GM19372 (cell line): ENCODE data around the gene OBSCN.

Source experiments
- ATAC-seq: cut with Tn5 transposase; IDR thresholded peaks from one replicate; pipeline ENCODE4 v1.9.1; 2021; ENCODE audit warnings: mild to moderate bottlenecking, low read depth, moderate library complexity; ENCODE audit not compliant: unreplicated experiment

OBSCN gene

DNA sequence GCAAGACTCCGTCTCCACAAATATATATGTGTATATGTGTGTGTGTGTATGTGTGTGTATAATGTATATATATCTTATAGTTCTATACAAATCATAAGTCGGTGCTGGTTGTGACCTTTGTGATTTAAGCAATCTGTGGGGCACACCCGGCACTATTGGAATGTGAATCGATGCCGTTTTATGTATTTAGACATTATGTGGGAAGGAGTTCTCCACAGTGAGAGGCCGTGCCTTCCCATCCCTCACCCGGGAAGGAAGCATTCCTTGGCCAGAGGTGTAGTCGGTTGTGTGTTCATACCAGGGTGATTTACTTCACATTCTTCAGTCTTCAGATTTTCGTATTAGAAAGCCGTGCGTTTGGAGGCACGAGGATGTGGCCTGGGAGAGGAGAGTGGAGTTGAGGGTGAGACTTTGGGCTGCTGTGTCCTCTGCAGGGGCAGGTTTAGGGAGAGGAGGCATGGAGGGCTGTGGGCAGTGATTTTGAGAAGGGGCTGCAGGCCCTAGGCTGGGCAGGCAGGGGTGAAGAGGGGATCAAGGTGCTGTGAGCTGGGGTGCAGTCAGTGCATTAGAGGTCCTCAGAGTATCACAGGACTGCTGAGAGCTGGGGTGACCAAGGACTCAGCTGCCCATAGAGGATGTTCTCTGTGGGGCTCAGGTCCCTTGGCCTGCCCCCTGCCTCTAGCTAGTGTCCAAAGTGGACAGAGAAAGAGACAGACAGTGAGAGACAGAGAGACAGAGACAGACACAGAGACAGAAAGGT lies 141.0 kb downstream of the OBSCN start:
- ATAC-seq: no peak

DNA sequence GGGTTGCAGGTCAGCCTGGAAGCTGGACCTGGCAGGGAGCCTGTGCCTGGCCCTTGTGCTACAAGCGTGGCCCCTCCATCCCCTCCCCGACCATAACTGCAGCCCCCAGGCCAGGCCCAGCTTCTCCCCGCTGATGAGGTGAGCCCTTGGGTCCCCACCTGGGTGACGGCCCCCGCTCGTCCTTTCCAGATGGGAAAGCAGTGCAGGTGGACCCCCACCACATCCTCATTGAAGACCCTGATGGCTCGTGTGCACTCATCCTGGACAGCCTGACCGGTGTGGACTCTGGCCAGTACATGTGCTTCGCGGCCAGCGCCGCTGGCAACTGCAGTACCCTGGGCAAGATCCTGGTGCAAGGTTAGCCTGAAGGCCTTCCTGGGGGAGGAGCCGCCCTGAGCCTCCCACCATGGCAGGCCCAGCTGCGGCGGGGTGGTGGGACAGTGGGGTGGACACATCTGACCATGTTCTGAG lies 141.9 kb downstream of the OBSCN start:
- no peak for ATAC-seq

DNA sequence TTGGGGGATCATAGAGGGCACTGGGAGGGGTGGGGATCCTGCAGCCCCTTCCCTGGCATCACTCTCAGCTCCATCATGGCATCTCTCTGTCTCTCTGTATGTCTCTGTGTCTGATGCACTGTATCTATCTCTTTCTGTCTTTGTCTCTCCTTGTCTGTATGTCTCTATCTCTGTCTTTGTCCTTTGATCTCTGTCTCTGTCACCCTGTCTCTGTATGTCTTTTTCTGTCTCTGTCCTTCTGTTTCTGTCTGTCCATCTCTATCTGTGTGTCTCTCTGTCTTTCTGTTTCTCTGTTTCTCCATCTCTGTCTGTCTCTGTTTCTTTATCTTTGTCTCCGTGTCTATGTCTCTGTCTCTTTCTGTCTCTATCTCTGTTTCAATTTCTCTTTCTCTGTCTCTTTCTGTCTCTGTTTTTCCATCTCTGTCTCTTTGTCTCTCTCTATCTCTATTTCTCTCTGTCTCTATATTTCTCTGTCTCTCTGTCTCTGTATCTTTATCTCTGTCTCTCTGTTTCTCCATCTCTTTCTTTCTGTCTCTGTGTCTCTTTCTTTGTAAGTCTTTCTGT lies 142.4 kb downstream of the OBSCN start:
- ATAC-seq: no peak

DNA sequence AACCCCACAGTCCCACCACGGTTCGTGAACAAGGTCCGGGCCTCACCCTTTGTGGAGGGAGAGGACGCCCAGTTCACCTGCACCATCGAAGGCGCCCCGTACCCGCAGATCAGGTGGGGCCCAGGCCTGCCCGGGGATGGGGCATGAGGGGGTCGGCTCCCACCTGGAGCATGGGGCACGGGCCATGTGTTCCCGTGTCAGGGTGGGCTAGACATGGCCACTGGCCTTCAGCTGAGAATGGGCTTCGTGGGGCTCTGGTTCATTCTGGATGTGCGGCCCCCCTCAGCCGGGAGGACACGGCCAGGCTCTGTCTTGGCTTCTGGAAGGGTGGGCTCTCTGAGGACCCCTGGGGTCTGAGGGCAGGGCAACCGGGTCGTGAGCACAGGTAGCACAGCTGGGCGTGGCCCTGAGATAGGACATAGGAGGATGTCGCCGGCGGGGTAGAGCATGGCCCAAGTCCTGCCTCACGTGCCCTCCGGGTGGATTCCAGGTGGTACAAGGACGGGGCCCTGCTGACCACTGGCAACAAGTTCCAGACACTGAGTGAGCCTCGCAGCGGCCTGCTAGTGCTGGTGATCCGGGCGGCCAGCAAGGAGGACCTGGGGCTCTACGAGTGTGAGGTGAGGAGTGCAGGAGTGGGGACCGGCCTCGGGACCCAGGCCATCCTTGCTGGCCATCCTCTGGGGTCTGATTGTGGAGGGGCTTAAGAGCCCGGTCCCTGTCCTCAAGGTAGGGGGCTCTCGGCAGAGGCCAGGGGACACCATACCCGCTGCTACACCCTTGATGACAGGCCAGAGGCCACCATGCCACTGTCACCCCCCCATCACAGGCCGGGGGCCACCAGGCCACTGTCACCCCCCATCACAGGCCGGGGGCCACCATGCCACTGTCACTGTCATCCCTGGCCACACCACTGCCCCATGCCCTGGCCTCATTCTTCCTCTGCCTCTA lies 143.3 kb downstream of the OBSCN start:
- no peak for ATAC-seq

DNA sequence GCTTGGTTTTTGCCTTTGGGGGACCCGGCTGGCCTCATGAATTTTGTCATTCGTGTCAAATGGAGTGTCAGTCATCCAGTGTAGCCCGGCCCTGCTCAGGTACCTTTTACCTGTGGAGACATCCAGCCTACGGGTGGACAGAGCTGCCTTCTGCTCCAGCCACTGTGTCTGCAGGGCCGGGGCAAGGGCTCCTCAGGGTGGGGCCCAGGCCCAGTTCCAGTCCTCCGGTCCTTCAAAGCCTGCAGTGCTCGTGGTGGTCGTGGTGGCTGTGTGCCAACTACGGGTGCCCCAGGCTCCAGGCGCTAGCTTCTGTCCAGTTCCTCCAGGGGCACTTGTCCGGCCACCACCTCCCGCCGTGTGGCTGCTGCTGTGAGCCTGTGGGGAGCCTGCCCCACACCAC lies 144.0 kb downstream of the OBSCN start:
- no peak for ATAC-seq

DNA sequence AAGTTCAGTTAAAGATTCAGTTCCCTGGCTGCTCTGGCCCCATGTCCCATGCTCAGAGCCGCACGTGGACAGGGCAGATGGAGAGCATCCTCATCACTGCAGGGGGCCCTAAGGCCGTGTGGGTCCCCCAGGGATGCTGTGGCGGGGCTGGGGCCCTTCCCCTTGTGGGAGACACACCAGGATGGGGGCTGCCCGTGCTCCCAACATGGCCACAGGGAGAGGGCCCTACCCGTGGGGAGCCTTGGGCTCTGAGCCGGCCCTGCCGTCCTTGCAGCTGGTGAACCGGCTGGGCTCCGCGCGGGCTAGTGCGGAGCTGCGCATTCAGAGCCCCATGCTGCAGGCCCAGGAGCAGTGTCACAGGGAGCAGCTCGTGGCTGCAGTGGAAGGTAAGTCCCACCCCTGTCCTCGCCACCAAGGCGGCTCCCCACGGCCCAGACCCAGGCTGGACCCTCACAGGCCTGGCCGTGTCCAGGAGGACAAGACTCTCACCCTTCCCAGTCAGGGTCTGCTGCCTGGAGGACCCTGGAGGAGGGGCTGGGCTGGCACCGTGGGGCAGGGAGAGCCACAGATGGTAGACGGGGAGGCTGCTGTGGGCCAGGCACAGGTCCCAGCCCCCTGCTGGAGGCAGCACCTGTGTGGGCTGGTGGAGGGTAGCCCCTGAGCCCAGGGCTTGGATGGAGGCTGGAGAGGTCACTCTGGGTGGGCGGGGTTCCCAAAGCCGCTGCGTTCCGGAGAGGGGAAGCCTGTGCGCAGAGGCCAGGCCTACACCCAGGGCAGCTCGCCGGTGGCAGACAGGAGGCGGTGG lies 145.0 kb downstream of the OBSCN start:
- ATAC-seq: no peak

DNA sequence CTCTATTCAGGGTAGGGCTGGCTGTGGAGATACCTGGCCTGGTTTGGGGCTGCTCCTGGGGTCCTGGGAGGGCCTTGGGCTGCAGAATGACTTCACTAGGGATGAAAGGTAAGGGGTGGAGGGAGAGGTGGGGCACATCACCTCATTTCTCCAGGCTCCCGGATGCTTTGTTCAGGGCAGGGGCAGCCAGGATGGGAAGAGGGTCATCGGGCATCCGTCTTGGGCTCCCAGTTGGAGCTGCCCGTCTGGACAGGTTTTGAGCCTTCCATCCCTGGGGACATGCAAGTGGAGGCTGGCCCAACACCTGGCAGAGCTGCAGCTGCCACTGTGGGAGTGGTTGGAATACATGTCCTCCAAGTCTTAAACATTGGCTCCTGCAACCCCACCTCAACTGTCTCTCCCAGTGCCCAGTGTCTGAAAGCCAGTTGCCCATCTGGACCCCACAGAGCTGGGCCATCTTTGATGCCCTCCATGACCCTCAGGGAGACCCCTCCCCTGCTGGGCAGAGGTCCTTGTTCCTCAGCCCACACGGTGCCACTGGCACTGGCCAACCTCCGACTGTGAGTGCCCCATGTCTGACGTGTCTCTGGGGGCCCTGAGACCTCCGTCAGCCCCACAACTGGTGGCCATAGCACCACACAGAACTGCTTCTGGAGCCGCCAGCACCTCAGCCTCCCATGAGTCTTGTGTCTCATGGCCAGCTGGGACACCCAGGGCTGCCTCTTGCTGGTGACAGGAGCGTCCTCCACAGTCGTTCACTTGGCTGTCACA lies 145.9 kb downstream of the OBSCN start:
- no peak for ATAC-seq

DNA sequence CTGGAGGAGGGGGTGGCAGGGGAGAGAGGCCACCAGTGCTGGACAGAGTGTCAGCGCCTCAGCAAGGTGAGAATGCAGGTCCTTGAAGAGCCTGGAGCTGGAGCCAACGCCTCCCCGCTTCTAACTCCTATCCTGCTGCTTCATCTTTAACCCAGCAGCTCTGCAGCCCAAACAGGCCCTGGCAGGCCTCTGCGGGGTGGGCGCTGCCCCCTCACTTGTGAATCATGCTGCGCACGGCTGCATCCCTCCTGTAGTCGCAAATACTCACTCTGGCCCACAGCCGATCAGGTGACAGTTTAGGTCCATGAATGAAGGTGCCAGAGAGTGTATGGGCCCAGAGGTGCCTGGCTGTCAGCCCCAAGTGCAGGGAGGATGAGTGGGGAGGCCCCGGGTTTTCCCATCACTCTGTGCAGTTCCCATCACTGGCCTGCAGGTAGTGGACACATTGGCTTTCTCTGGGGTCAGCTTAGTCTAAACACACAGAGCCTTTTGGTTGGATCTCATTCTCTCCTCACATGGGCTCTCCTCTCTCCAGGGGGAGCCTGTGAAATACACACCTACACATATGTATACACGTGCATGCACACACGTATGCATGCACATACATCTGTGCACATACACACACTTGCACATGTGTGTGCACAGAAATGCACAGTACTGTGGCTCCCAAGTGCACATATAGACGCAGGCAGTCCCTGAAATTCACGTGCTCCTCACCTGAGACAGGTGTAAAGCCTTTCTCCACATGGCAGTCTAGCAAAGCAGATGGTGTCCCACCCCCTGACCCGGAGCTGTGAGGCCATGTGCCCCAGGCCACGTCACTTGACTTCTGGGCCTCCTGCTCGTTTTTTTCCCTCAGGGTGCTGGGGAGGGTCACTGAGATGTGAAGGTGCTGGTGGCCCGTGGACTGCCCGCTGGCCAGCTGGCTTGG lies 146.8 kb downstream of the OBSCN start:
- ATAC-seq: no peak

DNA sequence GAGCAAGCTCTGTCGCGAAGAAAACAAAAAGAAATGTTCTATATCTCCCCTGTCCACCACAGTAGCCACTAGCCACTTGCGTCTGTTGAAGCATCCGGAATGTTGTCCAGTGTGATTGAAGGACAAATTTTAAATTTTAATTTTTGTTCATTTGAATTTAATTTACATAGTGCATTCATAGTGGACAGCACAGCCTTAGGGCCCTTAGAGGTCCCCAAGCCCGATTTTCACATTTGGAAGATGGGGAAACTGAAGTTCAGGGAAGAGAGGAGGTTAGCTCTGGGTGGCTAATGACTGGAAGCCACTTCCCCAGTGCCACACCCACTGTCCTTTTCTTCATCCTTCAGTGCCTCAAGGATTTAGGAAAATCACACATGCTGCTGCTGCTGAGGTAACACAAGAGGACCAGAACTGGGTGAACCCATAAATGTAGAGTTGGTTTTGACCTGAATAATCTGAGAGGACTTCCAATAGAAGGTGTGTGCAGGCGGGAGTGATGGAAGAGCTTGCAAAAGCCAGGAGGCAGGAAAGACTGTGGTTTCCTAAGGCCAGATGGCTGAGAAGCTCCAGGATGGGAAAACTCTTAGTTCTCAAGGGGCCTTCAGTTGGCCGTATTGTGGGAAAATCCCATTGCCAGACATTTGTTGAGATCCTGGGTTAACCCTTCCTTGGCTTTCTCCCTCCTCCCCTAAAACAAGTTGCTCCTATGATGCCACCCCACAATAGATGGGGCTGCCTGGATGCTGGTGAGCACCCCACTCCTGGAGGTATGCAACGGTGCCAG lies 149.2 kb downstream of the OBSCN start:
- ATAC-seq: no peak

DNA sequence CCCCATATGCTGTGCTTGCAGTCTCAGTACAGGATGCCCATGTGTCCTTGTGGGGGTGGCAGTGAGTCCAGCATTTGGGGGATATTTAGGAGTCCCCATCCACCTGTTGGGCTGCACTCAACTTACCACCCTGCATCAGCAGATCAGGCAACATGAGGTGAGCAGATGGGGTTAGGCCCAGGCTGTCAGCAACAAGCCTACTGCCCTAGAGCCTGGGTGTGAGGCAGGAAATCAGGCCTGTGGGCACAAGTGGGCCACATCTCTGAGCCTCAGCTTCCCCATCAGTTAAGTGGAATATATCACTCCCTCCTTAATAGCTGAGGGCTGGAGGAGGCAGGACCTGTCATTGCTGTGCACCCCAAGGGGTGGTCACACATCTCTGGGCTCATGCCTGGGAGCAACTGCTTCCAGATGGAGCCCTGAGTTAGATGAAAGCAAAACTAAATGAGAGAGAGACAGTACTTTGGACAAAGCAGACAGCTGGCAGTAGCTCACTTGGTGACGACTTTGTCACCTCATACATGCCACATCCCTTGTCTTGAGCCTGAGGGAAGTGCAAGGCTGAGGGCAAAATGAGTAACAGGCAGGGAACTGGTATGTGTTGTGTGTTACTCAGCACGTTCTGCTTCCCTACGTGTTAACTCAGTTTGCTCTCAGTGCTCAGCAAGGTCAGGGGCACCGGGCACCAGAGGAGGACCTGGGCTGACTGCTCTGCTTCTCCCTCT lies 150.4 kb downstream of the OBSCN start:
- ATAC-seq: no peak

DNA sequence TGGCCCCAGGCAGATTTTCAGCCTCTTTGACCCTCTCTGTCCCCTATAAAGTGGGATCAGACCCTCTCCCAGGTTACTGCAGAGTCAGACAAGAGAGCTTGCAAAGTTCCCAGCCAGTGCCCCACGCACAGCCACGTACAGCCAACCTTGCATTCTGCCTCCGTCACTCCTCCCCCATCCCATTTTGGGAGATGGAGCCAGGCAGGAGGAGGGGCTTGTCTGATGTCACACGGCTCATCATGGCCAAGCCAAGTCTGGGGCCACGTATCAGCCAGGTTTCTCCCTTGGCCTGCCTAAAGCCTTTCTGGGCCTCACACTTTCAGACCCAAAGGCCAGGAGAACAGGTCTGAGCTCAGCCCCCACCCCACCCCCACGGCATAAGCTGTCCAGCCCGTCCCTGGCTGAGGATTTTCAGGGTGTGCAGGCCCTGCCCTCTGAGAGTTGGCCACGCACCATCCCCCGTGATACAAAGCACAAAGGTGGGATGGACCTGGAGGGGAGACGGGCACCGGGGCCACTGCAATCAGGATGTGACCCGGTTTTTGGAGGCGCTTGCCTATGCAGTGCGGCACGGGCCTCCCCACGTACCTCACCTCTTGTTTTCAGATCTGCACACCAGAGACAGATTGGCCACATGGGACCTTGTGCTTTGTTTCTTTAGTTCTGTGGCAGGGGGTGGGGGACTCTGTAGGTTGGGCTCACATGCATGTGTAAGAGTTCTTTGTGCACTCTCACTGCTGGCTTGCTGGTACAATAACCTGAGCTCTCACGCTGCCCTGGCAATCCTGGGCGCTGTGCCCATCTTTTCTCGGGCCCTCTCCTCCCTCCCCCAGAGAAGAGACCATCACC lies 151.1 kb downstream of the OBSCN start:
- ATAC-seq: no peak

DNA sequence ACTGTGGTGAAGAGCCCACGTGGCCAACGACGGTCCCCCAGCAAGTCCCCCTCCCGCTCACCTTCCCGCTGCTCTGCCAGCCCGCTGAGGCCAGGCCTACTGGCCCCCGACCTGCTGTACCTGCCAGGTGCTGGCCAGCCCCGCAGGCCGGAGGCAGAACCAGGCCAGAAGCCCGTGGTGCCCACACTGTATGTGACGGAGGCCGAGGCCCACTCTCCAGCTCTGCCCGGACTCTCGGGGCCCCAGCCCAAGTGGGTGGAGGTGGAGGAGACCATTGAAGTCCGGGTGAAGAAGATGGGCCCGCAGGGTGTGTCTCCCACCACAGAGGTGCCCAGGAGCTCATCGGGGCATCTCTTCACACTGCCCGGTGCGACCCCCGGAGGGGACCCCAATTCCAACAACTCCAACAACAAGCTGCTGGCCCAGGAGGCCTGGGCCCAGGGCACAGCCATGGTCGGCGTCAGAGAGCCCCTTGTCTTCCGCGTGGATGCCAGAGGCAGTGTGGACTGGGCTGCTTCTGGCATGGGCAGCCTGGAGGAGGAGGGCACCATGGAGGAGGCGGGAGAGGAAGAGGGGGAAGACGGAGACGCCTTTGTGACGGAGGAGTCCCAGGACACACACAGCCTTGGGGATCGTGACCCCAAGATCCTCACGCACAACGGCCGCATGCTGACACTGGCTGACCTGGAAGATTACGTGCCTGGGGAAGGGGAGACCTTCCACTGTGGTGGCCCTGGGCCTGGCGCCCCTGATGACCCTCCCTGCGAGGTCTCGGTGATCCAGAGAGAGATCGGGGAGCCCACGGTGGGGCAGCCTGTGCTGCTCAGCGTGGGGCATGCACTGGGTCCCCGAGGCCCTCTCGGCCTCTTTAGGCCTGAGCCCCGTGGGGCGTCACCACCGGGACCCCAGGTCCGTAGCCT lies 152.0 kb downstream of the OBSCN start:
- ATAC-seq: no peak

DNA sequence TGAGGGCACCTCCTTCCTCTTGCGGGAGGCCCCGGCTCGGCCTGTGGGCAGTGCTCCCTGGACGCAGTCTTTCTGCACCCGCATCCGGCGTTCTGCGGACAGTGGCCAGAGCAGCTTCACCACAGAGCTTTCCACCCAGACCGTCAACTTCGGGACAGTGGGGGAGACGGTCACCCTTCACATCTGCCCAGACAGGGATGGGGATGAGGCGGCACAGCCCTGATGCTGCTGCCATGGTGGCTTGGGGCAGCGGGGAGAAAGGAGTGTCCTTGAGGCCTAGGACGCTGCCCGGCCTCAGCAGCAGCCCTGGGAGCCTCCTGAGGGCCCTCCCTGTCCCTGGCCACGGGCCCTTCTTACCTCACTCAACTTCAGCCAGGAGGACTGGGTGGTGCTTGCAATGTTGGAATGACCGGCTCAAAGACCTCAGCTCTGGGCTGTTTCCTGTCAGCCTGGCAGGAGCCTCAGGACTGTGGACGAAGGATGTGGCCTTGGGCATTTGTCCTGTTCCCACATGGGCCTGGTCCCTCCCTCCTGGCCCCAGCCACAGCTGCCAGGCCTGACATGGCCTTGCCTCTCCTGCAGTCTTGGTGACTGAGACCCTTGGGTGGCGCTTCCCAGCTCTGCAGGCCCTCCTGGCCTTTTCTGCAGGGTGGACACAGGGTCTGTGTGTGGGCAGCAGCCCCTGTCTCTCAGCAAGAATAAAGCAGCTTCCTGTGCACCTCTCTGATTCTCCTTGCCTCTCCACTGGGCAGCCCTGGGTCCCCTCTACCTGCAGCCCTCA lies 152.9 kb downstream of the OBSCN start:
- ATAC-seq: no peak

DNA sequence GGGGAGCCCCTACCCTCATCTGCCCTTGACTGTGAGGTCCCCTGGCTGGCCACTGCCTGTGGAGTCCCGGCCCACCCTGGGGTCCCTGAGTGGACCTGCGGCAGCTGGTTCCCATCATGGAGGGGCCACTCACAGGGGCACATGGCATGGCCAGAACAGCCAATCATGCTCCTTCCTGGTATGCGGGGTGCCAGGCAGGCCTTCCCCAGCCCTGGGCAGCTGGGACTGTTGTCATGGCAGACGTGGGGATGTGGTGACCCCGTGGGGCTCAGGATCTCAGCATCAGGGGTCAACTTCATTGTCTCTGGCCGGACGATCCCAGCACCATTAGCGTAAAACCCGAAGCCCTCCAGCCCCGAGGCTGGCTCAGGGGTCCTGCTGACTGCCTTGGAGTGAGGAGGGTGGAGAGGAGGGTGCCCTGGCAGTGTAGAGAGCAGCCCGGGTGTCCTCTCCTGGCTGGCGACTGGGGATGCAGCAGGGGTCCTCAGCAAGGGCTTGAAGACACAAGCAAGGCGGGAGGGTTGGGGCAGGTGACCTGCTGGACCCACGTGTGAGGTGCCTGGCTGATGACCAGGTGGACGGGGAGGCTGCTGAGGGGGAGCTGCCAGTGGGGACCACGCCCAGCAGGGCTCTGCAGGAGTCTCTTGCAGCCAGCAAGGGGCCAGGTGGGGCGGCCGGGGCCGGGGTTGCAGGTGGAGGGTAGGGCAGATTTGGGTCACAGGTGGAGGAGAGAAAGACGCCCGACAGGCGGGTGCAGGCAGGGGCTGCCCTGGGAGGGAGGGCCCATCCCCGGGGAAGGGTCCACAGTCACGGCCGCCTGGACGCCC lies 153.7 kb downstream of the OBSCN start:
- no peak for ATAC-seq
